NCI-H2196 treated with DMSO at 0.1 percent for 48 hours (cell line): ENCODE results near the gene RAP2A.

Source experiments
- DNase-seq: peaks from one replicate; lab custom pipeline; 2025; ENCODE audit not compliant: unreplicated experiment; lab: John Stamatoyannopoulos, UW

Gene RAP2A

DNA sequence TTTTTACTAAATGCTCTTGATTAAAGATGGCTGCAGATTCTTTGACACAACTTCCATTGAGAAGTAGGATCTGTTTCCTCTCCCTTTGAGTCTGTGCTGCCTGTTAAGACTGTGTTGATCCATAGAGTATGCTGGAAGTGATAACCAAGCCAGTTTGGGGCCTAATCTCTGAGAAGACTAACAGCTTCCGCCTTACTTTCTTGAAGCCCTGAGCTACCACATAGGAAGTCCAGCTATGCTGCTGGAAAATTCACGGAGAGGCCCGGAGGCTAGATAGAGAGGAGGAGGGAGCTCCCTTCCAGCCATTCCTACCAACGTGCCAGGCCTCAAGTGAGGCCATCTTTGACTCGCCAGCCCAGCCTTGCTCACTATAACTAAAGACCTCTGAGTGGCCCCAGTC is 12.5 kb downstream of the RAP2A start:
- DNase-seq = no peak

DNA sequence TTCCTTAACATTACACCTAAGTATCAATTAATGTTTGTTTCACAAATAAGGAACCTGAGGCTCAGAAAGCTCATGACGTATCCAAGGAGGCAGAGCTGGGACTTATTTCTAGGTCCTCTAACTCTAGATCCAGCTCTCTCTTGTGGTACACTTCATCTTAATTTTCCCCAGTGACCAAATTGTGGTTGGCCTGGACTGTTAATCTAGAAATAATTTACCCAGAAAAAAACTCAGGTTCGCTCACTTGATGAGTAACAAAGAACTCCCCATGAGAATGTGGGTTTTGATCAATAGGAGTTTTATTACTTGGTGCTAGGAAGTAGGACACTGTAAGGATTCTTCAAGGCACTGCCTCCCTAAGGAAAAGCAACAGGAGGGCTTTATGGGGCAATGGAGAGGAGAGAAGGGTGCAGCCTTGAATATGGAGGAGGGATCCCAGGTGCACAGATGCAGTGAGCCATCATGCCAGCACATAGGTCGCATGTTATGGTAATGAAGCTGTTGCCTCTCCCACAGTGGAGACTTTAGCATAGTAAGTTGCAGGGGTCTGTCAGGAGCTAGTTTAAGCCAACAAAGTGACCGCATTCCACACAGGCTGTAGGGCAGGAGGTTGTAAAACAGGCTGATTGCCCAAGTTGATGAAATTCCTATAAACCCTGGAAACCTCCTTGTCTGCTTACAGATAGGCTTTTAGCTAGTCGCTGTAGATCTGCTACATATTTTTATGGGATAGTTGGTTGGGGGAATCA is 14.7 kb downstream of the RAP2A start:
- no peak for DNase-seq

GRCh38 chr13:97454699-97455098 is 20.7 kb downstream of the RAP2A start:
- DNase-seq = no peak

DNA sequence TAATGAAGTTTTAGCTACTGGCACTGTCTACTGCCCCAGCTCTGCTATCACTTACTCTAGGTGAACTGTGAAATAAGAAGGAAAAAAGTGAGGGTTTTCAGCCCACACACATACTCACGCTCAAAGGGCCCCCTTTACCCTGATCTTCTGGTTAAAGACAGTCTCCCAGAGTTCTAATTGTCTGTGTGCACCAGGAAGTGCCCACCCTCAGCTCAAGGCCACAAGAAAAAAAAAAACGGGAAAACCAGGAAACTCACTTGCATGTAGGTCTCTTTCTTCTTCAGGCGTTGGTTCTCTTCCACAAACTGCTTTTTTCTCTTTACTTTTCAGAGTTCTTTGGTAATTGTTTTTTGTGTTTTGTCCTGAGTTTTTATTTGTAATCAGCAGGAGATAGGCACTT is 22.1 kb downstream of the RAP2A start:
- DNase-seq = no peak

- DNase-seq = no peak
Measured at GRCh38 chr13:97459215-97459777, 25.3 kb downstream of the RAP2A start.

DNA sequence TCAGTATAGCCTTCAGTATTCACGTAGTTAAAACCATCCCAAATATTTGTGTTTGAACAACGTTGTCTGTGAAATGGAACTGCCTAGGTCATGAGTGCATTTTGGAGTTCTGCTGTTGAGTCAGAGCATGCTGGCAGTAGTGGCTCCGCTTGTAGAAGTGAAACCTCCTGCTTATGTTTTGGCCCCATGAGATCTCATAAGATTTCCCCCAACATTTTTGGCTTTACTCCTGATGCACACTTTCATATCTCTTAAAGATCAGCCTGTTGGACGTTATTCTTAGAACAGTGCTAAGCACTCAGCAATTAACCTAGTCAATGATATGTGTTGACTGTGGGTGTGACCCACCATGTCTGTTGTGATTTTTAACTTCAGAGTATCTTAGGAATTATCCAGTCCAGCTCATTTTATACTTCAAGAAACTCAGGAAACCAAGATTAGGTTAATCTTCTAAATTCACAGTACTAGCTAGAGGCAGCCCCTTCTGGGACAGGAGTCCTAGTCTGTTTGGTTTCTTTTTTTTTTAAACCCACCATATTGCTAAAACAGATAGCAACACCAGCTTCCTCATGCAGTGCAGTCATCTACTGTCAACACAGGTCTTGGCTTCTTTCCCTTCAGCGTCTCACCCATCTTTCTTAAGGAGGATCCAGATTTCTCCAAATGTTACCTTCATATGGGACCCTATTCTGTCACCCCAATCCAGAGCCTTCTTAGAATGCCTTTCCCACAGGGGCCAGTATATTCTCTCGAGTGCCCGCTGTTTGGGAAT is 26.2 kb downstream of the RAP2A start:
- no peak for DNase-seq

GRCh38 chr13:97460853-97461252 is 26.9 kb downstream of the RAP2A start:
- DNase-seq = no peak

- no peak for DNase-seq
Measured at GRCh38 chr13:97464561-97464960, 30.6 kb downstream of the RAP2A start.

- DNase-seq = no peak
Measured at GRCh38 chr13:97466722-97467121, 32.8 kb downstream of the RAP2A start.

DNA sequence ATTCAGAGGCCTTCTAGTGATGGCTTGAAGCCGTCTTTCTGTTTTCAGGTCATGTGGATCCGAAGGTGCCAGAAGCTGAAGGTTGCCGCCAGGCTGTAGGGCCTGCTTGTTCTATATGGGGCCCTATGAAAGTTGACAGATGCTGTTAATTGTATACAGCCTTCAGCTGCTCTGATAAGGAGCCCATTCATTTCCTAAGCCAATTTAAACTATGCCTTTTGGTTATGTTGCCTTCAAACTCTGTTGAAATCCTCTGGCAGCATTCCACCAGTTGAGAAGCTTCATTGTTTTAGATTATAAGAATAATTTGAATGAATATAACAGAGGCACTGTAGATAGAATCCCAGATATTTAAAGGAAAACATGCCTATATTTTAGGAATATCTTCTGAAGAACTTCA is 34.4 kb downstream of the RAP2A start:
- DNase-seq = no peak

GRCh38 chr13:97471711-97472110 is 37.7 kb downstream of the RAP2A start:
- no peak for DNase-seq

DNA sequence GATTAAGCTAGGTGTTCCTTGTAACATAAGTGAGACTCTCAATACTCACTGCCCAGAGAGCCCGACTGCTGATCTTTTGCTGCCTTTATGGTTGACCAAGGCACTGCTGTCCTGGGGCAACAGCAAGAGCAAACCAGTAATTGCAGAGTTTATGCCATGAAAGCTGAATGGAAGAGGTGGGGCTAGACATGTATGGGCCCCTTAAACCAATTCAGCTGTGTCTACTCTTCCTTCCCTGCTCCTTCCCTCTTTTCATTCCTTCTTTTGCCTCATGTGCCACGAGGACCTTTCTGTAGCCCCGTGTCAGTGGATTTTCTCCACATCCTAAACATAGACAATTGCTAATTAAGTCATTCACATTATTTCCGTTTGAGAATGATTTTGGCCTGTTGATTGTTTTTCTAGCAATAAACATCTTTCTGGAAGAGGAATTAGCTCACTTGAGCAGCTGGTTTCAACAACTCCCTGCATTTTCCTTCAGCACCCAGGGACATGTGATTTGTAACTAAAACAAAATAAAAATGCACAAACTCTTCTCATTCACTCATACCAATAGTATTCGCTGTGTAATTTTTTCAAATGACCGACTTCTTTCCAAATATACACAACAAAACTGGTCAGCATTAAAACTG is 40.5 kb downstream of the RAP2A start:
- no peak for DNase-seq

DNA sequence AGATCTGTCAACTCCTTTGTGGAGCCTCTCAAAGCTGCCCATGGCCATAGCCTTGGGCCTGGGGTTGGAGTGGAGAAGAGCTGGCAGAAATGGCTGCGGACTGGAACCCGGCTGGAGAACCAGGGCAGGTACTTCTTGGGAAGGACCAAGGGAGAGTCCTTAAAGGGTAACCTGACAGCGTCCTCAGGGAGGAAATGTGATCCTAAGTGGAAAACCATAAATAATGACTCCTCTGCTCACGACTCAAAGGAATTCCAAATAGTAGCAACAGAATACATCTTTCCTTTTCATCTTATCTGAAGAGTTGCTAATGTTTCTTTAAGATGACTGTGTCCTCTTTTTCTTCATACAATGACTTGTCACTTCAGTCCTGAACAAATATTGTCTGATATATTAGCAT is 41.0 kb downstream of the RAP2A start:
- no peak for DNase-seq

DNA sequence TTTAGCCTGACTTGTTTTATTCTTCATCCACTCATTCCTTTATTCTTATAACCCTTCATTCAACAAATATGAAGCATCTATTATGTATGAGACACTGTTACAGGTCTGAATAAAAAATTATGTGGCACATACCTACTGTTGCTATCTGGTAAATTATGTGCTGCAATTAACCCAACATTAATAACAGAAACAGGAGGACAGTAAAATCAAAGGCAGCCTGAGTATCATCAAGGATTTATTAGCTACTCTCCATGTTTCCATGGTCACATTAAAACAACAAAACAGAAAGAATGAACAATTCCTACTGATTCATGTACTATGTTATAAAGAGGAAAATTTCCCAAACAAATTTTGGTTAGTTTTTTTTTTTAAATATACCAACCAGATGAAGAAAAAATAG is 43.9 kb downstream of the RAP2A start:
- no peak for DNase-seq

- DNase-seq = no peak
Measured at GRCh38 chr13:97478247-97478646, 44.3 kb downstream of the RAP2A start.

DNA sequence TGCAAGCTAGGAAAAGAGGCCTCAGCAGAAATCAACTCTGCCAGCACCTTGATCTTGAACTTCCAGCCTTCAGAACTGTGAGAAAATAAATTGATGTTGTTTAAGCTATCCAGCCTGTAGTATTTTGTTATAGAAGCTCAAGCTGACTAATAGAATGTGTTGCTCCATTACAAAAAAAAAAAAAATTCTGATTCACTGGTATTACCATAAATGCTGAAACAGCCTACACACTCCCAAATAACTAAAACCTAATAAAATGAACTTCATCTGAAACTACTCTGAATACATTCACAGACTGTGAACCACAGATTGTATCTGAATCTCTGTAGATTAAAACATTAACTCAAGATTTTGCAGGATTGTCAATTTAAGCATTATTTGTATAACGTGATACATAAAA is 49.5 kb downstream of the RAP2A start:
- no peak for DNase-seq

DNA sequence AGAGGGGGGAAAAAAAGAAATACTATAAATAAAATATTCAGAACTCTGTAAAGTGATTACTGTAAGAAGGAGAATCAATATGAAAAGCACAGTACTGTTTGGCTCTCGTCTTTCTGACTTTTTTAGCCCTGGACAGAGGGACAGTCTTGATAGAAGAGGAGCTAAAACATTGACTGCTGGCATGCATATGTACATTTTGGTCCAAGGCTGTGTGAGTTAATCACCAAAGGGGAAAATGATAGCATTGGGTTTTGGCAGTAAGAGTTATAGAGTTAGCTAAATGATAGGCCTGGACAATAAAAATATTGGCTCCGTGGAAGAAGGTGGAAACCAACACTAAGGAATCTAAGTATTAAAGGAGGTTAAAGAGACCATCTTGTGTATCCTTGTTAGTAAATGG is 50.3 kb downstream of the RAP2A start:
- DNase-seq = no peak

GRCh38 chr13:97485320-97485719 is 51.4 kb downstream of the RAP2A start:
- DNase-seq = no peak

DNA sequence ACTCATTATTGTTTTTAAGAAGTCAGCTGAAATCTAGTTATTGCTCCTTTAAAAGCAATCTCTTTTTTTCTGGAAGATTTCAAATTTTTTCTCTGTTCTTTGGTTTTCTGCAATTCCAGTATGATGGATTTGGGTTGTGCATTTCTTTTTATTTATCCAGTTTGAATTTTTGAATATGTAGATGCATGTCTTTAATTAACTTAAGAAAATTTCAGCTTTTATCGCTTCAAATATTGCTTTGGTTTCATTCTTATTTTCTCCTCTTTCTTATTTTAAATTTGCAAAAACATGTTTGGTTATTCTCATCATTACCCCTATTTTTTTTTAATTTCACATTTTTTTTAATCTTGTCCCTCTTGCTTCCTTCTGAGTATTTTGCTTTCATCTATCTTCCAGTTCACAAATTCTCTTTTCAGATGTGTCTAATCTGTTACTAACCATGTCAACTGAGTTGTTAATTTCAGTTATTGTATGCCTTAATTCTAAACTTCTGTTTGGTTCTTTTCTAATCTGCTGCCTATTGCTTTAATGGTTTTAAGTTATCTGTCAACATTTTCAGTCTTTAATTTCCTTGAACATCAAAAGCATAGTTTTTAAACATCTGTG is 56.8 kb downstream of the RAP2A start:
- DNase-seq = no peak

GRCh38 chr13:97491452-97491851 is 57.5 kb downstream of the RAP2A start:
- no peak for DNase-seq

DNA sequence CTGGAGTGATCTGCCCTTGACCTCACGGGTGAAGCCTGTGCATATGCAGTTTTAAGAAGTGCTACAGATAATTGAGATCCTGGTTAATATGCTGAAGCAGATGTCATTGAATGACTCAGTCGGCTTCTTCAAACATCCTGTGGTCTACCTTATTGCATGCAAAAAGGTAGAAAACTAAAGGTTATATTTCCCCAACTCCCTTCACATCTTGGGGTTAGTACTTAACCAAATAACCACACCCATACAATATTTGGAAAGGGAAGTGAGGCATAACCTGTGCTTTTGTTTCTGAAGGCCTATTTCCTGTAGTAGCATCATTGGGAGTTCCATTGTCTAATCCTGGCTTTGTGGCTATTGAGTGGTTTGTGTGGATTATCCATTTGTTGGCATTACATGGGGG is 58.3 kb downstream of the RAP2A start:
- no peak for DNase-seq
